ENCODE data around the gene UBE2O.

UBE2O gene

GRCh38 chr17:76385892-76386786, 66.8 kb downstream of the UBE2O start:
- peak; percentile 82 to 87 for DNase-seq

GRCh38 chr17:76384987-76385891, 67.7 kb downstream of the UBE2O start:
- DNase-seq = peak; percentile 21 to 25

- DNase-seq = peak; percentile 59 to 70
Observed at GRCh38 chr17:76384222-76384986, 68.5 kb downstream of the UBE2O start, which contains the start of gene SPHK1. Gene SPHK1 (plus strand): TSS chr17:76384609. CDS start chr17:76385645, 1,036 bp downstream.

- DNase-seq = peak in 1 of 2 donors; percentile 37
Observed at GRCh38 chr17:76383546-76384221, 69.3 kb downstream of the UBE2O start.

- DNase-seq = peak; percentile 58
Observed at GRCh38 chr17:76382803-76383545, 70.0 kb downstream of the UBE2O start.

GRCh38 chr17:76382351-76382802, 70.6 kb downstream of the UBE2O start:
- peak in 1 of 2 donors; percentile 21 for DNase-seq

- DNase-seq = no peak
Observed at GRCh38 chr17:76381633-76382350, 71.2 kb downstream of the UBE2O start.

- DNase-seq = no peak
Observed at GRCh38 chr17:76379646-76380376, 73.1 kb downstream of the UBE2O start.

GRCh38 chr17:76379275-76379641, 73.7 kb downstream of the UBE2O start:
- no peak for DNase-seq

GRCh38 chr17:76378548-76379274, 74.2 kb downstream of the UBE2O start:
- DNase-seq = no peak

- no peak for DNase-seq
Observed at GRCh38 chr17:76376318-76377133, 76.4 kb downstream of the UBE2O start.

- DNase-seq = no peak
Observed at GRCh38 chr17:76371656-76372628, 81.0 kb downstream of the UBE2O start.

GRCh38 chr17:76370261-76370993, 82.5 kb downstream of the UBE2O start:
- DNase-seq = no peak

GRCh38 chr17:76369804-76370203, 83.1 kb downstream of the UBE2O start:
- no peak for DNase-seq

- no peak for DNase-seq
Observed at GRCh38 chr17:76369379-76369778, 83.6 kb downstream of the UBE2O start.

GRCh38 chr17:76368545-76368944, 84.4 kb downstream of the UBE2O start:
- DNase-seq = no peak

Measured in stimulated activated CD4-positive, alpha-beta T cell treated with anti-CD3 and anti-CD28 coated beads, Interleukin-2, amount 100 ng/mL, for 48 hours (primary cell).